ENCODE measurements around the gene VCPKMT. TPM values are rescaled to one million over a fixed set of nuclear protein-coding genes. Genes with fewer than 3 reads are reported as not detected.

VCPKMT gene
- total RNA-seq, 1 donor from 2014 or later: 13.9 TPM

DNA sequence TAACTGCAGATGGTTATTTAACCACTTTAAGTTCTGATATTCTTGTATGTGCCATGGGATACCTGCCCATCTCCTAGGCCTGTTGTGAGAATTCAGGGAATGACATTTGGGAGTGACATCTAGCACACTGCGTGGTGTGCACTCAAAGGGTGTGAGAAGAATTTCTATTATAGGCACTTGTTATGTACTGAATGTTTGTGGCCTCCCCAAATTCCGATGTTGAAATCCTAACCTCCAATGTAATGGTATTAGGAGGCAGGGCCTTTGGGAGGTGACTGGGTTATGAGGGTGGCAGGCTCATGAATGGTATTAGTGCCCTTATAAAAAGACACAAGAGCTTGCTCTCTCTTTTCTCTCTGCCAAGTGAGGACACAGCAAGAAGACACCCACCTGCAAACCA, 27.6 kb downstream of the VCPKMT start:
- DNase-seq (ENCODE audit: extremely low spot score, unreplicated experiment): no peak
- Mint-ChIP-seq H3K9me3 (no peaks in the 10 kb centered on the region), H3K36me3 (peaks cover 5% of the 10 kb centered on the region), H3K27me3 (no peaks in the 10 kb centered on the region), H3K4me1 (ENCODE audit: unreplicated experiment) (peaks cover 27% of the 10 kb centered on the region), H3K4me3 (no peak overlapping the region), H3K27ac (no peak overlapping the region)
- TF ChIP-seq, protein P1, sequence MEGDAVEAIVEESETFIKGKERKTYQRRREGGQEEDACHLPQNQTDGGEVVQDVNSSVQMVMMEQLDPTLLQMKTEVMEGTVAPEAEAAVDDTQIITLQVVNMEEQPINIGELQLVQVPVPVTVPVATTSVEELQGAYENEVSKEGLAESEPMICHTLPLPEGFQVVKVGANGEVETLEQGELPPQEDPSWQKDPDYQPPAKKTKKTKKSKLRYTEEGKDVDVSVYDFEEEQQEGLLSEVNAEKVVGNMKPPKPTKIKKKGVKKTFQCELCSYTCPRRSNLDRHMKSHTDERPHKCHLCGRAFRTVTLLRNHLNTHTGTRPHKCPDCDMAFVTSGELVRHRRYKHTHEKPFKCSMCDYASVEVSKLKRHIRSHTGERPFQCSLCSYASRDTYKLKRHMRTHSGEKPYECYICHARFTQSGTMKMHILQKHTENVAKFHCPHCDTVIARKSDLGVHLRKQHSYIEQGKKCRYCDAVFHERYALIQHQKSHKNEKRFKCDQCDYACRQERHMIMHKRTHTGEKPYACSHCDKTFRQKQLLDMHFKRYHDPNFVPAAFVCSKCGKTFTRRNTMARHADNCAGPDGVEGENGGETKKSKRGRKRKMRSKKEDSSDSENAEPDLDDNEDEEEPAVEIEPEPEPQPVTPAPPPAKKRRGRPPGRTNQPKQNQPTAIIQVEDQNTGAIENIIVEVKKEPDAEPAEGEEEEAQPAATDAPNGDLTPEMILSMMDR (conservative IDR thresholded peaks at IDR 0.05): no peak

DNA sequence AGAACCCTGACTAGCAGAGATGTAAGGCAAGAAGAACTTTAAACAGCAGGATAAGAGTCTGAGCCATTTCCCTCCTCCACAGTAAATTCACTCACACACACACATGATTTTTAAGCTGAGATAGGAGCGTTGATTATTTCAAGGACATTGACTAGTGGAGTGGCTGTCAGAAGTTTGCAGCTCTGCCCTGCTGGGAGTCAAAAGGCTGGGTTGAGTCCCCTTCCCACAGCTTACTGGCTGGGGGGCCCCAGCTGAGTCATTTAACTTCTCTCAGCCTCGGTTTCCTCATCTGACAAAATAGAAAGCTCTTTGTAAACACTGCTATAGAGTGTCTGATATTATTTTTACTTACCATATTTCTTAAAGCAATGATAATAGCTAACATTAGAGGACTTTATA, 28.3 kb downstream of the VCPKMT start:
- peaks cover 21% of the 10 kb centered on the region for H3K4me1 Mint-ChIP-seq (ENCODE audit: unreplicated experiment)
- H3K9me3 Mint-ChIP-seq: no peaks in the 10 kb centered on the region
- TF ChIP-seq, protein P1 (conservative IDR thresholded peaks at IDR 0.05): no peak
- no peaks in the 10 kb centered on the region for H3K36me3 Mint-ChIP-seq
- no peaks in the 10 kb centered on the region for H3K27me3 Mint-ChIP-seq
- no peak overlapping the region for H3K27ac Mint-ChIP-seq
- no peak for DNase-seq (ENCODE audit: extremely low spot score, unreplicated experiment)
- no peak overlapping the region for H3K4me3 Mint-ChIP-seq

DNA sequence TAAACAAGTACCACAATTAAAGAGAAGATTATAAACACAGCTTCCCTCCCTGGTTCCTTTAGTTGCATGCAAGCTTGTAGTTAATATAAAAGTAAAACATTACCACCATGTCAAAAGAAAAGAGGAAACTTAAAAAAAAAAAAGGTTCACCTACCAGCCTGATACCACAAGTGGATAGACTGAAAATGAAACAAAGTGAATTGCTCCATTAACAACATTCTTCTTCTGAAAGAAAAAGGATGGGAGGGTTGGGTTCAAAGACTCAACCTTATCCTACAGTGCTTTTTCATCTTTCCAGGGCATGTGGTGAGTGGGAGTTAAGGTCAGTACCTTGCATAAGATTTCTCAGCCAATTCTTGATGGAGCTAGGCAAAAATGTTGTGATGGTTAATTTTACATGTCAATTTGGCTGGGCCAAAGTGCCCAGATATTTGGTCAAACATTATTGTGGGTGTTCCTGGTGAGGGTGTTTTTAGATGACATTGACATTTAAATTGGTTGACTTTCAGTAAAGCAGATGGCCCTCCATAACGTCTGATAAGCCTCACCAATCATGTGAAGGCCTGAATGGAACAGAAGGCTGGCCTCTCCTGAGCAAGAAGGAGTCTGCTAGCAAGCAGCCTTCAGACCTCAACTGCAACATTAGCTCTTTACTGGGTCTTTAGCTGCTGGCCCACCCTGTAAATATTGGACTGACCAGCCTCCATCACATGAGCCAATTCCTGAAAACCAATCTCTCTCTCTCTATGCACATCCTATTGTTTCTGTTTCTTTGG, 28.8 kb downstream of the VCPKMT start:
- H3K27me3 Mint-ChIP-seq: no peaks in the 10 kb centered on the region
- no peak for DNase-seq (ENCODE audit: extremely low spot score, unreplicated experiment)
- no peaks in the 10 kb centered on the region for H3K9me3 Mint-ChIP-seq
- H3K4me3 Mint-ChIP-seq: no peak overlapping the region
- H3K36me3 Mint-ChIP-seq: no peaks in the 10 kb centered on the region
- TF ChIP-seq, protein P1 (conservative IDR thresholded peaks at IDR 0.05): no peak
- no peak overlapping the region for H3K27ac Mint-ChIP-seq
- H3K4me1 Mint-ChIP-seq (ENCODE audit: unreplicated experiment): peaks cover 19% of the 10 kb centered on the region

GRCh38 chr14:50086321-50086711, 30.1 kb downstream of the VCPKMT start:
- Mint-ChIP-seq H3K27ac (no peak overlapping the region), H3K36me3 (no peaks in the 10 kb centered on the region), H3K4me3 (no peak overlapping the region), H3K4me1 (ENCODE audit: unreplicated experiment) (peaks cover 29% of the 10 kb centered on the region), H3K9me3 (no peaks in the 10 kb centered on the region), H3K27me3 (no peaks in the 10 kb centered on the region)
- no peak for DNase-seq (ENCODE audit: extremely low spot score, unreplicated experiment)
- TF ChIP-seq, protein P1 (conservative IDR thresholded peaks at IDR 0.05): no peak

DNA sequence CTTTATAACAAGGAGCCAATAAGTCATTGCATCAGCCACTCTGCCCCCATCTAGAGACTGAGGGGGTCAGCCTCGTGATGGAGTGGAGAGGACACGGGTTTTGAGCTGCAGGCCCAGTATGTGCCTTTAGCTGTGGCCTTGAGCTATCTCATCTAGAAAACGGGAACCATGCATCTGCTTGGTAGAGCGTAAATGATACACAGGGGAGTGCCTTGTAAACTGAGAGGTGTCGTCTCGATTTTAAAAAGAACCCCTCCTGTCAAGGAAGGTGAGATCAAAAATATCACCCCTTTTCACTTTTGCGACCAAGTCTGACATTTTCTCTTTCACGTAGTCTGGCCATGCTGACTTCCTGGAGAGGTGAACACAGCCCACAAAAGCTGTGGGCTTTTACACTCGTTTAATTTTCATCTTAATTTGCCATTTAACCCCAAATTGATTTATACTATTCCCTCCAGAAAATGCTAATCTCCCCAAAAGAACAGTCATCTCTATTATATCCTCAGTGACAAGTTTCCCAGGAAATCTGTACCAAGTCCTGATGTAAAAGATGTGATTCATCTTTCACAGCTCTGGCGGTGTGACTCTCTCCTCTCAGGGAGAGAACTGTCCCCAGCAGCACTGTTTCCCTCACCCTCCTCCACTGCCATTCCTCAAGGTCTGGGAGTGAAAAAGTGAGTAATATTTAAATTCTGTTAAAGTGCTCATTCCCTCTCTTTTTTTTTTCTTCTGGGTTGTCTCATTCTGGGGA, 30.6 kb downstream of the VCPKMT start:
- no peak for DNase-seq (ENCODE audit: extremely low spot score, unreplicated experiment)
- Mint-ChIP-seq H3K4me1 (ENCODE audit: unreplicated experiment) (peaks cover 29% of the 10 kb centered on the region), H3K9me3 (no peaks in the 10 kb centered on the region), H3K36me3 (no peaks in the 10 kb centered on the region), H3K27ac (no peak overlapping the region), H3K4me3 (no peak overlapping the region), H3K27me3 (no peaks in the 10 kb centered on the region)
- TF ChIP-seq, protein P1 (conservative IDR thresholded peaks at IDR 0.05): no peak

Data from type B pancreatic cell (in vitro differentiated cells).